ENCODE data around the gene PXDN.

- TF ChIP-seq KAT7 (CRISPR knock-in tag; IDR thresholded peaks at IDR 0.05; ENCODE audit: borderline replicate concordance) (no peak), ZNF232 (CRISPR knock-in tag; IDR thresholded peaks at IDR 0.05) (no peak), CTCF (IDR thresholded peaks at IDR 0.05) (no peak), CREB1 (CRISPR knock-in tag; IDR thresholded peaks at IDR 0.05) (no peak), SP1 (CRISPR knock-in tag; conservative IDR thresholded peaks at IDR 0.05) (no peak), ATF2 (CRISPR knock-in tag; IDR thresholded peaks at IDR 0.05; ENCODE audit: borderline replicate concordance, low read depth) (no peak), USF1 (CRISPR knock-in tag; IDR thresholded peaks at IDR 0.05) (no peak)
These were observed 49.6 kb upstream of the PXDN start for GRCh38 chr2:1793868-1794445.
